Measurements from ENCODE around the gene CDC42EP3. TPM values are rescaled to one million over a fixed set of nuclear protein-coding genes. Genes with fewer than 3 reads are reported as not detected.

The CDC42EP3 gene
- total RNA-seq, 6 experiments from 2014 or later = 159 to 248 (median 201) TPM

- TF ChIP-seq CTCF (IDR thresholded peaks at IDR 0.05) = no peak
- Mint-ChIP-seq H3K36me3 (ENCODE audit: low read depth) (peaks cover 11% of the 10 kb centered on the region; the same call in 1 of the 2 replicates), H3K27me3 (ENCODE audit: insufficient read depth) (peaks cover 11% of the 10 kb centered on the region), H3K4me1 (ENCODE audit: low read depth) (peaks cover 100% of the 10 kb centered on the region), H3K4me3 (peak overlapping the region; percentile 16; the same call in 1 of the 2 replicates), H3K27ac (peak overlapping the region; percentile 16; the same call in 1 of the 2 replicates), H3K9me3 (no peaks in the 10 kb centered on the region)
- no peak for DNase-seq
These were observed 39.1 kb downstream of the CDC42EP3 start for GRCh38 chr2:37632310-37632709.

GRCh38 chr2:37631698-37632097 lies 39.7 kb downstream of the CDC42EP3 start:
- Mint-ChIP-seq H3K4me3 (no peak overlapping the region), H3K9me3 (no peaks in the 10 kb centered on the region), H3K36me3 (ENCODE audit: low read depth) (peaks cover 11% of the 10 kb centered on the region; the same call in 1 of the 2 replicates), H3K27ac (no peak overlapping the region), H3K4me1 (ENCODE audit: low read depth) (peaks cover 100% of the 10 kb centered on the region), H3K27me3 (ENCODE audit: insufficient read depth) (peaks cover 9% of the 10 kb centered on the region)
- TF ChIP-seq CTCF (IDR thresholded peaks at IDR 0.05) = no peak
- no peak for DNase-seq

GRCh38 chr2:37631292-37631691 lies 40.1 kb downstream of the CDC42EP3 start:
- no peak for DNase-seq
- Mint-ChIP-seq H3K27me3 (ENCODE audit: insufficient read depth) (peaks cover 5% of the 10 kb centered on the region), H3K4me1 (ENCODE audit: low read depth) (peaks cover 100% of the 10 kb centered on the region), H3K27ac (no peak overlapping the region), H3K4me3 (no peak overlapping the region), H3K36me3 (ENCODE audit: low read depth) (peaks cover 11% of the 10 kb centered on the region; the same call in 1 of the 2 replicates), H3K9me3 (no peaks in the 10 kb centered on the region)
- TF ChIP-seq CTCF (IDR thresholded peaks at IDR 0.05) = no peak

- TF ChIP-seq CTCF (IDR thresholded peaks at IDR 0.05) = no peak
- peaks cover 11% of the 10 kb centered on the region; the same call in 1 of the 2 replicates for H3K36me3 Mint-ChIP-seq (ENCODE audit: low read depth)
- peak overlapping the region; percentile 90; the same call in 1 of the 2 replicates for H3K27ac Mint-ChIP-seq
- H3K27me3 Mint-ChIP-seq (ENCODE audit: insufficient read depth) = peaks cover 4% of the 10 kb centered on the region
- no peaks in the 10 kb centered on the region for H3K9me3 Mint-ChIP-seq
- no peak for DNase-seq
- H3K4me1 Mint-ChIP-seq (ENCODE audit: low read depth) = peaks cover 100% of the 10 kb centered on the region
- no peak overlapping the region for H3K4me3 Mint-ChIP-seq
These were observed 40.7 kb downstream of the CDC42EP3 start for GRCh38 chr2:37630776-37631175.

- Mint-ChIP-seq H3K4me3 (no peak overlapping the region), H3K36me3 (ENCODE audit: low read depth) (peaks cover 11% of the 10 kb centered on the region; the same call in 1 of the 2 replicates), H3K27ac (peak overlapping the region; percentile 90), H3K9me3 (no peaks in the 10 kb centered on the region), H3K4me1 (ENCODE audit: low read depth) (peaks cover 100% of the 10 kb centered on the region), H3K27me3 (ENCODE audit: insufficient read depth) (peaks cover 4% of the 10 kb centered on the region)
- no peak for TF ChIP-seq CTCF (IDR thresholded peaks at IDR 0.05)
- no peak for DNase-seq
These were observed 41.1 kb downstream of the CDC42EP3 start for GRCh38 chr2:37630301-37630700.

Data from HFFc6 (cell line).